SJCRH30 (cell line): Measurements from ENCODE around the gene LYSMD1. TPM values are rescaled to one million over a fixed set of nuclear protein-coding genes. Genes with fewer than 3 reads are reported as not detected.

Experiments
- DNase-seq, 2 experiments: peaks; one replicate each; pipeline ENCODE4 v3.0.0-alpha.2; 2015 to 2020
- H3K27ac ChIP-seq: fragments of 250-450 bp; sonication (Bioruptor Pico); 2 replicates; pipeline ENCODE4 v1.5.1; 2020; ENCODE audit warnings: mild to moderate bottlenecking, moderate library complexity
- H3K27me3 ChIP-seq: fragments of 250-450 bp; sonication (Bioruptor Pico); 2 replicates; pipeline ENCODE4 v1.5.1; 2020; ENCODE audit warnings: mild to moderate bottlenecking, moderate library complexity
- H3K36me3 ChIP-seq: fragments of 250-450 bp; sonication (Bioruptor Pico); 2 replicates; pipeline ENCODE4 v1.5.1; 2020; ENCODE audit warnings: mild to moderate bottlenecking, moderate library complexity
- H3K4me1 ChIP-seq: fragments of 250-450 bp; sonication (Bioruptor Pico); 2 replicates; pipeline ENCODE4 v1.5.1; 2020; ENCODE audit warnings: mild to moderate bottlenecking, moderate library complexity
- H3K4me3 ChIP-seq: fragments of 250-450 bp; sonication (Bioruptor Pico); 2 replicates; pipeline ENCODE4 v1.5.1; 2020; ENCODE audit warnings: mild to moderate bottlenecking, moderate library complexity
- H3K9me3 ChIP-seq: fragments of 250-450 bp; sonication (Bioruptor Pico); replicated peaks from 2 replicates; pipeline ENCODE4 v1.5.1; 2020; ENCODE audit warnings: mild to moderate bottlenecking, moderate library complexity
- total RNA-seq: library from RNA; depleted of rRNA; stranded (reverse); fragments of >200 nt; shearing (Covaris generic); gene quantifications from 2 replicates; pipeline ENCODE4 v1.2.3, GENCODE V29; 2014; rRNA removed

Gene LYSMD1
- total RNA-seq, 1 experiment from 2014 or later, result 15.8 TPM

- Histone ChIP-seq H3K36me3 (peaks cover 9% of the 10 kb centered on the region; the same call in 1 of the 2 replicates), H3K27me3 (no peaks in the 10 kb centered on the region), H3K4me3 (no peak overlapping the region), H3K9me3 (no peaks in the 10 kb centered on the region), H3K27ac (no peak overlapping the region), H3K4me1 (no peaks in the 10 kb centered on the region)
- DNase-seq, result no peak
Measured at GRCh38 chr1:151135433-151136385, 30.0 kb downstream of the LYSMD1 start.

DNA sequence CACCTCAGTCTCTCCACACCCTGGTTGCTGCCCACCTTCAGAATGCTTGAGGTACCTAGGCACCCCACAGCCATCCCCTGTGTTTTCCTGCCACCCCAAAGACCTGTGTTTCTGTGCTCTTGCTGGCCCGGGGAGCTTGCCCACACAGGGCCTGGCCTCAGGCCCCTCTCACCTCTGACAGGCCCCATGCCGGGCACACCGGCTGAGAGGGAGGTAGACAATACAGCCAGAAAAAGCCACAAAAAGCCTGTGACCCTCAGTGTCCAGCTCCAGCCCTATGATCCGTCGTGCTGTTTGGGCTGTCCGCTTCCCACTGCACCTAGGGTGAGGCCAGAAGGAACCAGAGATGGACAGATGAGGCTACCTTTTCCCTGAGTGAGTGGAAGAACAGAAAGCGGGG, 30.7 kb downstream of the LYSMD1 start:
- Histone ChIP-seq H3K4me3 (no peak overlapping the region), H3K36me3 (peaks cover 9% of the 10 kb centered on the region; the same call in 1 of the 2 replicates), H3K27ac (no peak overlapping the region), H3K9me3 (no peaks in the 10 kb centered on the region), H3K4me1 (no peaks in the 10 kb centered on the region), H3K27me3 (no peaks in the 10 kb centered on the region)
- no peak for DNase-seq

DNA sequence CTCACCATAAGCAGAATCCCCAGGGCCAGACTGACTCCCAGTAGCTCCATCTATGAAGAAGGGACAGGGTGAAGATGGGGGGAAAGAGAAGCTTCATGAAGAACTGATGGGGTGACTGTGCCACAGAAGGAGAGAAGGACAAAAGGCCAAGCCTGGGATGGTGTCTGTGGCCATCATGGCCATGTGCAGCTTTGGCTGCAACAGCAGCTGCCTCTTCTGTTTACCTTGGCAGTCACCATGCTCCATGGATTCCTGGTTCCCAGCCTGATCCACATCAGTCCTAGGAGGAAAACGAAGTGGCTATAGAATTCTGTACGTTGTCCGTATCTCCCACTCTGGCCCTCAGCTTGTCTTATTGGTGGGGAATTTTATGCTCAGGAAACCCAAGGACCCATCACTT, 31.3 kb downstream of the LYSMD1 start:
- H3K36me3 ChIP-seq, result peaks cover 9% of the 10 kb centered on the region; the same call in 1 of the 2 replicates

DNA sequence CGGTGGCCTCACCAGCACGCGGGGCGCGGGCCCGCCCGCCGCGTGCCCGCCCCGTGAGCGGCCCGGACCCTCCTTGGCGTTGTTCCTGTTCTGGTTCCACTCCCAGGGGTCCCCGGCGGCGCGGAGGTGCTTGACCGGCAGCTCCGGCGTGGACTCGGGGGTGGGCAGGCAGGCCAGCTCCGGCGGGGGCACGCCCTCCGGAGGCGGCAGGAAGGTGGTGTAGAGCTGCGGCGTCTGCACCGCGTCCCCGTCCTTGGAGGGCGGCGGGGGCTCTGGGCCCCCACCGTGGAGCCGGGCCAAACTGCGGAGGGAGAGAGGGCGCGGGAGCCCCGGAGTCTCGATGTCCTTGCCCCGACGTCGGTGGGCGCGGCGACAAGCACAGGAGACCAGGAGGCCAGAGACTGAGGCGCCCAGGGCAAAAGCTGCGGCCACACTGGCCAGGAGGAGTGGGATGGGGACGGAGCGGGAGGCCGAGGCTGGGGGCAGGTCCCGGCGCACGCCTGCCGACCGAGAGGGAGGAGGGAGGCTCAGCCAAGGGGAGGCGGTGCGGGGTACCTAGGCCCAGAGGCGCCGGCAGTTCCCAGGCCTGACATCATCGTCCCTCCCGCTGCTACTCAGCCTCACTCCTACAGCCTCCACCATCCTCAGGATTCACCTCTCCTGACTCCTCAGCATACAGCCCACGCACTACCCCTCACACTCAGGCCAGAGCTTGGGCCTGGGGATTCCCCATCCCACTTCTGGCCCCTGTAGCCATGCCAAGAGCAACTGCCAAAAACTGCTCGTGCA, 32.5 kb downstream of the LYSMD1 start:
- H3K4me1 ChIP-seq, result no peaks in the 10 kb centered on the region
- H3K27me3 ChIP-seq, result no peaks in the 10 kb centered on the region
- no peaks in the 10 kb centered on the region for H3K9me3 ChIP-seq
- H3K27ac ChIP-seq, result no peak overlapping the region
- H3K4me3 ChIP-seq, result no peak overlapping the region
- no peak for DNase-seq
- H3K36me3 ChIP-seq, result peaks cover 9% of the 10 kb centered on the region; the same call in 1 of the 2 replicates

More for the DNA sequence above, 31.3 kb downstream of the LYSMD1 start:
- no peak for DNase-seq
- no peaks in the 10 kb centered on the region for H3K4me1 ChIP-seq
- no peak overlapping the region for H3K4me3 ChIP-seq
- H3K27me3 ChIP-seq, result no peaks in the 10 kb centered on the region
- no peak overlapping the region for H3K27ac ChIP-seq
- no peaks in the 10 kb centered on the region for H3K9me3 ChIP-seq

GRCh38 chr1:151132335-151133017, 33.2 kb downstream of the LYSMD1 start:
- no peak overlapping the region for H3K4me3 ChIP-seq
- no peak overlapping the region for H3K27ac ChIP-seq
- H3K27me3 ChIP-seq, result no peaks in the 10 kb centered on the region
- no peaks in the 10 kb centered on the region for H3K4me1 ChIP-seq
- no peak for DNase-seq
- peaks cover 9% of the 10 kb centered on the region; the same call in 1 of the 2 replicates for H3K36me3 ChIP-seq
- H3K9me3 ChIP-seq, result no peaks in the 10 kb centered on the region

DNA sequence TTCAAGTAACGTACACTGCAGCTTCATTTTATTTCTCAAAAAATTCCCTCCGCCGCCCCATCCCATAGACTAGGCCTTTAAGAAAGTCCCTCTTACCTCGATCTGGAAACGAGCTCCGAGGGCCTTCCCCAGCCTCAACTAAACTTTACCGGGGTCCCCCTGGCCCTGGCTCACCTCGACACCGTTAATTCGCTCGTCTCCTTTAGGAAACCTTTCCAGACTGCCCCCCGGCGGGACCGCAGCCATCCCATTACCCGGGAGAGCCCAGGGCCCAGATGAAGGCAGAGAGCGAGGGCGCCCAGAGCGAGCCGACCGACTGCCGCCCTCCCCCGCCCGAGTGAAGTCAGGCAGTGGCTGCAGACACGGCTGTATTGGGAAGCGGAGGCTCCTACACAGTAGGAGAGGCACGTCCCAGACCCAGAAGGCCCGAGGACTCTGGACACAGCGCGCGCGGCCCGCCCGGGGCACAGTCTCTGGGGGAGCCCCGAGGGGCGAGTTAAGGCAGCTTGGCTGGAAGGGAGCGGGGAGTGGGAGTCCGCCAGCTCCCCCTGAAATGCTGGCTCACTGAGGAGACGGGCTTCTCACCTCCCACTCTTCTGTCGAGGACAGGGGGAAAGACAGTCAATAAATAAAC, 33.9 kb downstream of the LYSMD1 start:
- Histone ChIP-seq H3K9me3 (no peaks in the 10 kb centered on the region), H3K4me3 (no peak overlapping the region), H3K27me3 (no peaks in the 10 kb centered on the region), H3K36me3 (peaks cover 9% of the 10 kb centered on the region; the same call in 1 of the 2 replicates), H3K27ac (no peak overlapping the region), H3K4me1 (no peaks in the 10 kb centered on the region)
- no peak for DNase-seq

- no peaks in the 10 kb centered on the region for H3K9me3 ChIP-seq
- no peak overlapping the region for H3K4me3 ChIP-seq
- H3K36me3 ChIP-seq, result peaks cover 9% of the 10 kb centered on the region; the same call in 1 of the 2 replicates
- no peaks in the 10 kb centered on the region for H3K27me3 ChIP-seq
- no peaks in the 10 kb centered on the region for H3K4me1 ChIP-seq
- H3K27ac ChIP-seq, result no peak overlapping the region
- DNase-seq, result no peak
Measured at GRCh38 chr1:151130987-151131586, 34.6 kb downstream of the LYSMD1 start.

DNA sequence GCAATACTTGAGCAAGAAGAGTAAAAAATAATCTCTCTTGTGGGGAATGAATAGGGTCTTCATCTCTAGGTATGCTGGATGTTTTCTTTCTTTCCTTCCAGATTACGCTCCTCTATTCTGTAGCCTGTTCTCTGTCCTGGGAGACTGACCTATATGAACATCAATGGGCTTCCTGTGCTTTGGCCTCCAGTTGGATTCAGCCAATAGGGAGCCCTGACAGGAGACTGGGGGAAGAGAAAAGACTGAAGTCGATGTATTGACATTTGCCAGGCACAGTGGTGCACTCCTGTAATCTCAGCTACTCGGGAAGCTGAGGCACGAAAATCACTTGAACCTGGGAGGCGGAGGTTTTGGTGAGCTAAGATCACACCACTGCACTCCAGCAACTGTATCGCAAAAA, 36.9 kb downstream of the LYSMD1 start:
- Histone ChIP-seq H3K4me1 (no peaks in the 10 kb centered on the region), H3K27me3 (no peaks in the 10 kb centered on the region), H3K4me3 (no peak overlapping the region), H3K36me3 (peaks cover 3% of the 10 kb centered on the region; the same call in 1 of the 2 replicates), H3K27ac (no peak overlapping the region), H3K9me3 (no peaks in the 10 kb centered on the region)
- no peak for DNase-seq

GRCh38 chr1:151124763-151125403, 40.8 kb downstream of the LYSMD1 start:
- no peak overlapping the region for H3K27ac ChIP-seq
- no peaks in the 10 kb centered on the region for H3K9me3 ChIP-seq

GRCh38 chr1:151113877-151114276, 51.8 kb downstream of the LYSMD1 start:
- no peaks in the 10 kb centered on the region for H3K4me1 ChIP-seq
- no peak overlapping the region for H3K4me3 ChIP-seq
- H3K27me3 ChIP-seq, result no peaks in the 10 kb centered on the region
- no peaks in the 10 kb centered on the region for H3K36me3 ChIP-seq
- no peak overlapping the region for H3K27ac ChIP-seq
- no peak for DNase-seq
- H3K9me3 ChIP-seq, result no peaks in the 10 kb centered on the region

More at GRCh38 chr1:151124763-151125403, 40.8 kb downstream of the LYSMD1 start:
- Histone ChIP-seq H3K4me1 (no peaks in the 10 kb centered on the region), H3K27me3 (no peaks in the 10 kb centered on the region), H3K4me3 (no peak overlapping the region), H3K36me3 (no peaks in the 10 kb centered on the region)
- DNase-seq, result no peak

Other genes starting within 250 kb of the LYSMD1 start
- gene SETDB1, start 239.5 kb downstream of the LYSMD1 start, total RNA-seq, result 42.8 and 46.2 TPM in 2 replicates
- gene CERS2, start 191.1 kb downstream of the LYSMD1 start, total RNA-seq, result 87.3 and 95.2 TPM in 2 replicates
- gene ANXA9, start 183.6 kb downstream of the LYSMD1 start, total RNA-seq, result not detected in 2 replicates
- 2.0 and 2.5 TPM in 2 replicates for gene MINDY1, start 159.0 kb downstream of the LYSMD1 start, total RNA-seq
- 15.0 and 17.4 TPM in 2 replicates for gene PRUNE1, start 157.5 kb downstream of the LYSMD1 start, total RNA-seq
- 0.22 and 0.56 TPM in 2 replicates for gene BNIPL, start 129.3 kb downstream of the LYSMD1 start, total RNA-seq
- 1.8 and 2.0 TPM in 2 replicates for gene C1orf56, start 118.2 kb downstream of the LYSMD1 start, total RNA-seq
- gene CDC42SE1, start 106.3 kb downstream of the LYSMD1 start, total RNA-seq, result 42.2 and 48.3 TPM in 2 replicates
- gene MLLT11, start 105.5 kb downstream of the LYSMD1 start, total RNA-seq, result 14.9 and 15.7 TPM in 2 replicates
- 3.0 and 3.2 TPM in 2 replicates for gene GABPB2, start 95.1 kb downstream of the LYSMD1 start, total RNA-seq
- gene SEMA6C, start 19.3 kb downstream of the LYSMD1 start, total RNA-seq, result 11.2 and 12.5 TPM in 2 replicates
- not detected in 2 replicates for gene TNFAIP8L2, start 9.3 kb downstream of the LYSMD1 start, total RNA-seq
- gene SCNM1, start 242 bp upstream of the LYSMD1 start, total RNA-seq, result 48.9 and 57.8 TPM in 2 replicates
- not detected in 2 replicates for gene TMOD4, start 10.1 kb upstream of the LYSMD1 start, total RNA-seq
- gene VPS72, start 24.3 kb upstream of the LYSMD1 start, total RNA-seq, result 49.4 and 55.2 TPM in 2 replicates
- 85.0 and 99.3 TPM in 2 replicates for gene PIP5K1A, start 32.6 kb upstream of the LYSMD1 start, total RNA-seq
- gene PSMD4, start 88.8 kb upstream of the LYSMD1 start, total RNA-seq, result 130 and 132 TPM in 2 replicates
- gene ZNF687, start 116.4 kb upstream of the LYSMD1 start, total RNA-seq, result 16.1 and 17.6 TPM in 2 replicates
- 29.4 and 32.3 TPM in 2 replicates for gene PI4KB, start 161.5 kb upstream of the LYSMD1 start, total RNA-seq
- 29.1 and 33.2 TPM in 2 replicates for gene RFX5, start 181.3 kb upstream of the LYSMD1 start, total RNA-seq
- gene SELENBP1, start 206.8 kb upstream of the LYSMD1 start, total RNA-seq, result 10.4 and 11.8 TPM in 2 replicates
- 355 and 363 TPM in 2 replicates for gene PSMB4, start 233.7 kb upstream of the LYSMD1 start, total RNA-seq